Right atrium auricular region (tissue), 2 donors: ENCODE data around the gene SIRT3. TPM values are rescaled to one million over a fixed set of nuclear protein-coding genes. Genes with fewer than 3 reads are reported as not detected.
"Not testable (repeated sequence)": the region's sequence is repeated elsewhere in the genome, so short reads cannot be mapped to it uniquely, and the experiment has no call there.

ENCODE experiments used
- DNase-seq: peaks from one replicate; pipeline ENCODE4 v3.0.0-alpha.2; 2019; ENCODE audit warnings: low spot score
- H3K27ac ChIP-seq, 2 donors: fragments of 200-600 bp; sonication (generic); 1 replicate in 1 of 2; 2 replicates in 1 of 2; pipeline ENCODE4 v1.5.1; 2016 to 2019
- H3K27me3 ChIP-seq, 2 donors: fragments of 200-600 bp; sonication (generic); one replicate each; pipeline versions ENCODE4 v1.5.1 to v1.6.0; 2017 to 2019
- H3K36me3 ChIP-seq: fragments of 200-600 bp; sonication (generic); one replicate; pipeline ENCODE4 v1.5.1; 2016
- H3K4me1 ChIP-seq, 2 donors: fragments of 200-600 bp; sonication (generic); one replicate each; pipeline versions ENCODE4 v1.5.1 to v1.6.0; 2017 to 2019
- H3K4me3 ChIP-seq, 2 donors: fragments of 200-600 bp; sonication (generic); 1 replicate in 1 of 2; 2 replicates in 1 of 2; pipeline ENCODE4 v1.5.1; 2017 to 2019; ENCODE audit warnings: mild to moderate bottlenecking in 1 of 2, moderate library complexity in 1 of 2
- H3K9me3 ChIP-seq, 2 donors: fragments of 200-600 bp; sonication (generic); one replicate each; pipeline ENCODE4 v1.5.1; 2019
- CTCF ChIP-seq, 2 donors: fragments of 200-600 bp; sonication (generic); IDR thresholded peaks; one replicate each; pipeline ENCODE4 v1.5.1; 2019; ENCODE audit warnings: antibody characterized with exemption in 2 of 2
- total RNA-seq, 2 donors: library from RNA; depleted of rRNA; stranded (reverse); fragments of >200 nt; gene quantifications; one replicate each; pipeline ENCODE4 v1.1.0, GENCODE V29; 2016

The SIRT3 gene
- total RNA-seq, 2 donors from 2014 or later: 18.3 to 31.4 TPM

- DNase-seq: no peak
- H3K4me3 ChIP-seq: no peak overlapping the region
- no peaks in the 10 kb centered on the region for H3K27me3 ChIP-seq
- peaks cover 0 to 10% of the 10 kb centered on the region in 2 donors for H3K4me1 ChIP-seq
- no peak for TF ChIP-seq CTCF (IDR thresholded peaks at IDR 0.05)
- H3K36me3 ChIP-seq: no peaks in the 10 kb centered on the region
- peak overlapping the region; percentile 52 to 71 for H3K27ac ChIP-seq
- no peaks in the 10 kb centered on the region for H3K9me3 ChIP-seq
These were observed 13.9 kb downstream of the SIRT3 start for GRCh38 chr11:221998-222789.

GRCh38 chr11:221539-221938 is 14.6 kb downstream of the SIRT3 start:
- no peaks in the 10 kb centered on the region for H3K36me3 ChIP-seq
- peaks cover 0 to 10% of the 10 kb centered on the region in 2 donors for H3K4me1 ChIP-seq
- H3K9me3 ChIP-seq: no peaks in the 10 kb centered on the region
- no peaks in the 10 kb centered on the region for H3K27me3 ChIP-seq
- H3K27ac ChIP-seq: peak overlapping the region; percentile 59 to 71
- DNase-seq: no peak
- TF ChIP-seq CTCF (IDR thresholded peaks at IDR 0.05): no peak
- H3K4me3 ChIP-seq: no peak overlapping the region

- H3K9me3 ChIP-seq, H3K36me3 ChIP-seq, H3K27me3 ChIP-seq, H3K4me3 ChIP-seq, H3K4me1 ChIP-seq, DNase-seq: not testable (repeated sequence)
- peak overlapping the region; percentile 51 to 59 for H3K27ac ChIP-seq
These were observed 15.4 kb downstream of the SIRT3 start for GRCh38 chr11:220641-221215.

GRCh38 chr11:218815-219593 is 17.1 kb downstream of the SIRT3 start:
- no peak for DNase-seq
- Histone ChIP-seq H3K27me3 (no peaks in the 10 kb centered on the region), H3K36me3 (peaks cover 9% of the 10 kb centered on the region), H3K4me3 (no peak overlapping the region), H3K4me1 (peaks cover 0 to 10% of the 10 kb centered on the region in 2 donors), H3K27ac (no peak overlapping the region), H3K9me3 (no peaks in the 10 kb centered on the region)
- TF ChIP-seq CTCF (IDR thresholded peaks at IDR 0.05): no peak

- TF ChIP-seq CTCF (IDR thresholded peaks at IDR 0.05): no peak
- no peak overlapping the region for H3K4me3 ChIP-seq
- no peaks in the 10 kb centered on the region for H3K9me3 ChIP-seq
- H3K36me3 ChIP-seq: peaks cover 20% of the 10 kb centered on the region
- peaks cover 0 to 10% of the 10 kb centered on the region in 2 donors for H3K4me1 ChIP-seq
- DNase-seq: no peak
- no peak overlapping the region for H3K27ac ChIP-seq
- no peaks in the 10 kb centered on the region for H3K27me3 ChIP-seq
These were observed 18.4 kb downstream of the SIRT3 start for GRCh38 chr11:217704-218103.
